Lung (tissue), 12 donors: ENCODE data around the gene NFKBIE. TPM values are rescaled to one million over a fixed set of nuclear protein-coding genes. Genes with fewer than 3 reads are reported as not detected.

ENCODE experiments used
- ATAC-seq: fragments of 200-7000 bp; cut with Tn5 transposase; one replicate; pipeline ENCODE4 v1.9.1; 2020; ENCODE audit warnings: moderate number of reproducible peaks; ENCODE audit not compliant: insufficient read depth, low FRiP score
- DNase-seq, 3 donors: peaks; one replicate each; pipeline ENCODE4 v3.0.0-alpha.2; 2013 to 2017
- H3K27ac ChIP-seq, 2 donors: one replicate each; pipeline ENCODE4 v1.5.1; 2013; ENCODE audit warnings: mild to moderate bottlenecking in 2 of 2, moderate library complexity in 2 of 2, control low read depth in 1 of 2, inconsistent platforms in 1 of 2, low read depth in 1 of 2, low read length in 1 of 2
- H3K27me3 ChIP-seq, 3 donors: one replicate each; pipeline ENCODE4 v1.5.1; 2013; ENCODE audit warnings: low read length in 2 of 3; ENCODE audit not compliant: control insufficient read depth in 3 of 3, insufficient read depth in 3 of 3
- H3K36me3 ChIP-seq, 4 donors: one replicate each; pipeline ENCODE4 v1.5.1; 2013; ENCODE audit warnings: low read length in 4 of 4, mild to moderate bottlenecking in 1 of 4, moderate library complexity in 1 of 4; ENCODE audit not compliant: control insufficient read depth in 4 of 4, insufficient read depth in 4 of 4
- H3K4me1 ChIP-seq, 5 donors: one replicate each; pipeline ENCODE4 v1.5.1; 2013; ENCODE audit warnings: low read length in 5 of 5, mild to moderate bottlenecking in 2 of 5, moderate library complexity in 1 of 5; ENCODE audit not compliant: control insufficient read depth in 5 of 5, insufficient read depth in 5 of 5
- H3K4me3 ChIP-seq: one replicate; pipeline ENCODE4 v1.5.1; 2013; ENCODE audit warnings: mild to moderate bottlenecking, control low read depth, moderate library complexity
- H3K9ac ChIP-seq, 2 donors: one replicate each; pipeline ENCODE4 v1.5.1; 2013; ENCODE audit warnings: low read length in 2 of 2, control low read depth in 1 of 2; ENCODE audit not compliant: insufficient read depth in 1 of 2
- H3K9me3 ChIP-seq, 4 donors: one replicate each; pipeline ENCODE4 v1.5.1; 2013; ENCODE audit warnings: low read length in 3 of 4, mild to moderate bottlenecking in 1 of 4, moderate library complexity in 1 of 4; ENCODE audit not compliant: control insufficient read depth in 4 of 4, insufficient read depth in 3 of 4
- WGBS, 2 donors: extraction: QIAGEN DNeasy Blood & Tissue Kit; methylation state at CpG; one replicate each; pipeline ENCODE4 v1.1.7; 2013; 5-methylcytosine and 5-hydroxymethylcytosine counted together
- polyA plus RNA-seq, 2 donors: library from polyadenylated mRNA; stranded (reverse); fragments of 200-250 nt; gene quantifications; one replicate each; pipeline ENCODE4 v1.2.1, GENCODE V29; 2013
- total RNA-seq, 2 donors: library from RNA; depleted of rRNA in 1 of 2; stranded (reverse); fragments of >200 nt in 1 of 2; gene quantifications; one replicate each; pipeline ENCODE4 v1.2.1, GENCODE V29; 2014 to 2021
- TF ChIP-seq, protein P1 (sequence below): IDR thresholded peaks from 2 replicates; pipeline ENCODE4 v1.5.1; 2012; ENCODE audit warnings: mild to moderate bottlenecking; ENCODE audit errors: control extremely low read depth, extremely low read depth
- donor health status: control.
- donor health status: control.
- donor health status: Bipolar disorder and iron deficiency.
- donor health status: healthy.
- donor health status: DM: yes; HTN: yes; CAD: no.

The NFKBIE gene
- total and polyA plus RNA-seq, 4 donors, result 13.1 to 40.6 (median 20.4) TPM

- 95% methylated on average over 10 of the region's 10 CpGs for WGBS, 2 donors
- DNase-seq, result no peak
- Histone ChIP-seq H3K4me3 (no peak overlapping the region), H3K36me3 (peaks cover 0 to 20% (median 1%) of the 10 kb centered on the region in 4 donors), H3K4me1 (peaks cover 3 to 25% (median 6%) of the 10 kb centered on the region in 5 donors), H3K9ac (no peak overlapping the region), H3K27ac (peak overlapping the region in 1 of 2 donors; percentile 87), H3K9me3 (no peaks in the 10 kb centered on the region), H3K27me3 (no peaks in the 10 kb centered on the region)
- TF ChIP-seq, protein P1, sequence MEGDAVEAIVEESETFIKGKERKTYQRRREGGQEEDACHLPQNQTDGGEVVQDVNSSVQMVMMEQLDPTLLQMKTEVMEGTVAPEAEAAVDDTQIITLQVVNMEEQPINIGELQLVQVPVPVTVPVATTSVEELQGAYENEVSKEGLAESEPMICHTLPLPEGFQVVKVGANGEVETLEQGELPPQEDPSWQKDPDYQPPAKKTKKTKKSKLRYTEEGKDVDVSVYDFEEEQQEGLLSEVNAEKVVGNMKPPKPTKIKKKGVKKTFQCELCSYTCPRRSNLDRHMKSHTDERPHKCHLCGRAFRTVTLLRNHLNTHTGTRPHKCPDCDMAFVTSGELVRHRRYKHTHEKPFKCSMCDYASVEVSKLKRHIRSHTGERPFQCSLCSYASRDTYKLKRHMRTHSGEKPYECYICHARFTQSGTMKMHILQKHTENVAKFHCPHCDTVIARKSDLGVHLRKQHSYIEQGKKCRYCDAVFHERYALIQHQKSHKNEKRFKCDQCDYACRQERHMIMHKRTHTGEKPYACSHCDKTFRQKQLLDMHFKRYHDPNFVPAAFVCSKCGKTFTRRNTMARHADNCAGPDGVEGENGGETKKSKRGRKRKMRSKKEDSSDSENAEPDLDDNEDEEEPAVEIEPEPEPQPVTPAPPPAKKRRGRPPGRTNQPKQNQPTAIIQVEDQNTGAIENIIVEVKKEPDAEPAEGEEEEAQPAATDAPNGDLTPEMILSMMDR, result no peak
- ATAC-seq, result no peak
Observed at GRCh38 chr6:44230034-44230675, 35.2 kb downstream of the NFKBIE start.

DNA sequence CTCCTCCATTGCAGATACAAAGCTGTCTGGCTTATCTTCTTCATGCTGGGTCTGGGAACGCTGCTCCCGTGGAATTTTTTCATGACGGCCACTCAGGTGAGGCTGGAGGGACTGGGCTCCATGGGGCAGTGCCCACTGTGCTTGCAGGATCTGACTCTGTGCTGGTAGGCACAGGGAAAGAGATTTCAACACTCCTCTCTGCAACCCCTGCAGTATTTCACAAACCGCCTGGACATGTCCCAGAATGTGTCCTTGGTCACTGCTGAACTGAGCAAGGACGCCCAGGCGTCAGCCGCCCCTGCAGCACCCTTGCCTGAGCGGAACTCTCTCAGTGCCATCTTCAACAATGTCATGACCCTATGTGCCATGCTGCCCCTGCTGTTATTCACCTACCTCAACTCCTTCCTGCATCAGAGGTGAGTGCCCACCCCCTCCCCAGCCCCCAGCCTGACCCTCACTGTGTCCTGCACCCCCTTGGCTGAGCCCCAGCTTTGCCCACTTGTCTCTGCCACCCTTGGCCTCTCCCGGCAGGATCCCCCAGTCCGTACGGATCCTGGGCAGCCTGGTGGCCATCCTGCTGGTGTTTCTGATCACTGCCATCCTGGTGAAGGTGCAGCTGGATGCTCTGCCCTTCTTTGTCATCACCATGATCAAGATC lies 35.8 kb downstream of the NFKBIE start:
- Histone ChIP-seq H3K36me3 (peaks cover 0 to 20% (median 1%) of the 10 kb centered on the region in 4 donors), H3K9ac (no peak overlapping the region), H3K4me1 (peaks cover 3 to 19% (median 7%) of the 10 kb centered on the region in 5 donors), H3K27ac (peak overlapping the region in 1 of 2 donors; percentile 87), H3K27me3 (no peaks in the 10 kb centered on the region), H3K9me3 (no peaks in the 10 kb centered on the region), H3K4me3 (no peak overlapping the region)
- WGBS, 2 donors, result 69 to 94% methylated on average over 11 of the region's 11 CpGs
- DNase-seq (no peak), ATAC-seq (no peak)
- TF ChIP-seq, protein P1, result no peak

DNA sequence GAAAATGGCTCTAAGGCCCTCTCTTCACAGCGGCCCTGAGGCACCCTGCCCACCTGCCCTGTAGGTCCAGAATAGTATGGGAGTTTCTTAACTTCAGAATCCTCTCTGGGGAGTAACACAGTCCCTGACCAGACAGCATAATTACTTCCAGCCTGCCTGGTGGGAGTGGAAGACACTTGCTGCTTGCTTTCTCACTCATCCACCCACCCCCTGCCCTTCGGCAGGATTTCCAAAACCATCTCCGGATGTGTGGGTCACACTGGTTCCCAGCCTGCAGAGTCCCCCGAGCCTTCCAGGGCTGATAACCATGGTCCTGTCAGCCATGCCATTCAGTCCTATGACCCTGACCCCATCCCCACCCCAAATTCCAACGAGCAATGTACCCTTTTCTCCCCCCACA lies 36.5 kb downstream of the NFKBIE start:
- H3K36me3 ChIP-seq, result peaks cover 0 to 20% (median 1%) of the 10 kb centered on the region in 4 donors
- H3K27ac ChIP-seq, result peak overlapping the region in 1 of 2 donors; percentile 87
- H3K9me3 ChIP-seq, result no peaks in the 10 kb centered on the region
- TF ChIP-seq, protein P1, result no peak
- no peak overlapping the region for H3K9ac ChIP-seq
- DNase-seq (no peak), ATAC-seq (no peak)
- WGBS, 2 donors, result 83 to 90% methylated on average over 5 of the region's 5 CpGs
- H3K4me1 ChIP-seq, result peaks cover 6 to 18% (median 10%) of the 10 kb centered on the region in 5 donors
- no peak overlapping the region for H3K4me3 ChIP-seq
- no peaks in the 10 kb centered on the region for H3K27me3 ChIP-seq
